T-helper 2 cell treated with Interferon-gamma antibody and Interleukin-4, amounts not matched to agents 100 ng/mL and 5 ng/mL, for 36 hours (primary cell): Measurements from ENCODE around the gene ATF7IP2. TPM values are rescaled to one million over a fixed set of nuclear protein-coding genes. Genes with fewer than 3 reads are reported as not detected.

Experiments
- total RNA-seq: library from RNA; stranded (reverse); gene quantifications from 2 replicates; pipeline ENCODE4 v1.2.3, GENCODE V29; 2022

The ATF7IP2 gene
- total RNA-seq, 1 donor from 2014 or later: 41.9 TPM

Other genes with a start within 250 kb of the ATF7IP2 start
- not detected in 2 replicates for gene GRIN2A, start 203.6 kb upstream of the ATF7IP2 start, total RNA-seq
- not detected in 2 replicates for gene EMP2, start 194.5 kb downstream of the ATF7IP2 start, total RNA-seq